HL-60 (cell line): Measurements from ENCODE around the gene NLGN1.

Experiments
- DNase-seq, 2 experiments: peaks; one replicate each; pipeline ENCODE4 v3.0.0-alpha.2; 2010 to 2020; ENCODE audit warnings: low read depth in 1 of 2, low spot score in 1 of 2
- H3K27ac ChIP-seq: fragments of 250-450 bp; sonication (Bioruptor Pico); replicated peaks from 2 replicates; pipeline ENCODE4 v1.5.1; 2020; ENCODE audit warnings: mild to moderate bottlenecking, moderate library complexity
- H3K27me3 ChIP-seq: fragments of 250-450 bp; sonication (Bioruptor Pico); 2 replicates; pipeline ENCODE4 v1.5.1; 2021; ENCODE audit warnings: mild to moderate bottlenecking, moderate library complexity; ENCODE audit not compliant: insufficient read depth, poor library complexity, severe bottlenecking
- H3K4me3 ChIP-seq: replicated peaks from 2 replicates; pipeline ENCODE4 v1.5.1; 2011; ENCODE audit warnings: mild to moderate bottlenecking, control low read depth, low read length; ENCODE audit not compliant: insufficient read depth
- CTCF ChIP-seq: IDR thresholded peaks from one replicate; pipeline ENCODE4 v1.5.1; 2011; ENCODE audit warnings: low read length, control low read depth, inconsistent platforms; ENCODE audit not compliant: insufficient read depth
- GABPA ChIP-seq: IDR thresholded peaks from 2 replicates; pipeline ENCODE4 v1.6.1; 2012; ENCODE audit warnings: low read depth
- POLR2AphosphoS5 ChIP-seq: IDR thresholded peaks from 2 replicates; pipeline ENCODE4 v1.6.1; 2012; ENCODE audit warnings: low read depth
- REST ChIP-seq: IDR thresholded peaks from 2 replicates; pipeline ENCODE4 v1.6.1; 2012; ENCODE audit warnings: low read depth; ENCODE audit not compliant: insufficient replicate concordance
- SPI1 ChIP-seq: IDR thresholded peaks from 2 replicates; pipeline ENCODE4 v1.6.1; 2012; ENCODE audit warnings: low read depth, mild to moderate bottlenecking, borderline replicate concordance

The NLGN1 gene

DNA sequence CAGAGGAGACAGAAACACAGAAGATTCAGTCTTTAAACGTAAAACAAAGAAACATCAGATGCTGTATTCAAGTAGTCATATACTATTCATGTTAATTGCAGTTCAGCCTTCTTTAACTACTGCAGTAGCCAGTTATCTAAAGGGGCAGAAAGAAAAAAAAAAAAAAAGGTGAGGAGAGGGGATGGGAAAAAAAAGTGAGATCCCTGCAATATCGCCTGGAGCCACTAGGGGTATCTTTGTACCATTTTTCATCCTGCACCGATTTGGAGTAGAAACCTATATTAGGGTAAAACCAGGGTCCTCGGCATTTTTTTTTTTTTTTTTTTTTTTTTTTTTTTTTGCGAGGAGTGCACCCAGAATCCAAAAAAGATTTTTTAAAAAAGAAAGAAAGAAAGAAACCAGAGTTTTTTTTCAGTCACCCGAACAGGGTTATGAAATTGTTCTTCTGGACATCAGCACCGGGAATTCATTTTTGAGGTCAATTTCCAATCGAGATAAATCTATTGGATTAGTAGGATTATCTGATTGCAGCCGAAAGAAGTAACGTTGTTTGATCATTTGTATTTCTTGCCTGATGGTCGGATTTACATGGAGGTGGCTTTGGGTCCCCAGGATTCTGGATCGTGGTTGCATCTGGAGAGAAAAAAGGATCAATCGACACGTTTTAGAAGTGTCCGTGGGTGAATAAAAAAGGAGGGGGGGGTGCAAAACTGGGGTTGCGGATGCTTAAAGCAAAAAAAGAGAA, 186.7 kb downstream of the NLGN1 start:
- no peak overlapping the region for H3K27ac ChIP-seq
- TF ChIP-seq REST (no peak), POLR2AphosphoS5 (no peak), GABPA (no peak), CTCF (peak; percentile 29)
- DNase-seq: no peak
- H3K4me3 ChIP-seq: no peak overlapping the region
- peaks cover 17% of the 10 kb centered on the region for H3K27me3 ChIP-seq

GRCh38 chr3:173584838-173585831, 187.6 kb downstream of the NLGN1 start:
- Histone ChIP-seq H3K4me3 (no peak overlapping the region), H3K27ac (no peak overlapping the region), H3K27me3 (peaks cover 17% of the 10 kb centered on the region)
- no peak for TF ChIP-seq GABPA
- no peak for TF ChIP-seq POLR2AphosphoS5
- TF ChIP-seq SPI1: no peak
- DNase-seq: no peak

DNA sequence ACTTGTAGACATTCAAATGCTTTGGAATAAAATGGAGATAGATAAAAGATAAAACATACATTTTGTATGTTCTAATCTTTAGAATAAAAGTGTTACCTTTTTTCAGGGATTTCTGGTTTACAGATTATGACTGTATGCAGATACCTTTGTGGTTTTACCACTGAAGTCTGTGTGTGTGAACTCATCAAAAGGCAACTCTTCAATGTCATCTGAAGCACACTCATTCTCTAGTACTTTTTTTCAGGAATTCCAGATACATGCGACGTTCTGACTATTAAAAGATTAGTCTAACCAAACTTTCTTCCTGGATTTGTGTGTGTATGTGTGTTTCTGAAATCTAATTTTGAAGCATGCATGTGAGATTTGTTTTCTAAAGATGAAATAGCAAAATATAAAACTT, 188.6 kb downstream of the NLGN1 start:
- TF ChIP-seq SPI1 (no peak), CTCF (no peak), POLR2AphosphoS5 (no peak), REST (no peak), GABPA (no peak)
- Histone ChIP-seq H3K27me3 (peaks cover 17% of the 10 kb centered on the region), H3K4me3 (no peak overlapping the region), H3K27ac (no peak overlapping the region)
- no peak for DNase-seq

- H3K4me3 ChIP-seq: no peak overlapping the region
- no peak for DNase-seq
- no peak overlapping the region for H3K27ac ChIP-seq
- H3K27me3 ChIP-seq: peaks cover 17% of the 10 kb centered on the region
- TF ChIP-seq POLR2AphosphoS5 (no peak), REST (no peak), SPI1 (no peak), GABPA (no peak), CTCF (no peak)
Observed at GRCh38 chr3:173587055-173587454, 189.5 kb downstream of the NLGN1 start.
